Loucy (cell line): ENCODE measurements around the gene CHIT1.

Source experiments
- H2AFZ ChIP-seq: fragments of 200-600 bp; sonication (generic); 2 replicates; pipeline ENCODE4 v1.6.0; 2016; ENCODE audit warnings: antibody characterized with exemption, mild to moderate bottlenecking, low read length, moderate library complexity
- H3F3A ChIP-seq: fragments of 200-600 bp; 2 replicates; pipeline ENCODE4 v1.6.0; 2016; ENCODE audit warnings: antibody characterized with exemption, low read depth, mild to moderate bottlenecking
- H3K27me3 ChIP-seq: fragments of 200-600 bp; sonication (generic); 2 replicates; pipeline ENCODE4 v1.6.1; 2014; ENCODE audit warnings: low read length, mild to moderate bottlenecking; ENCODE audit not compliant: insufficient read depth, poor library complexity, severe bottlenecking
- H3K36me3 ChIP-seq: fragments of 200-600 bp; sonication (generic); 2 replicates; pipeline ENCODE4 v1.6.1; 2016; ENCODE audit warnings: low read length; ENCODE audit not compliant: insufficient read depth
- H3K4me1 ChIP-seq: fragments of 200-600 bp; sonication (generic); 2 replicates; pipeline ENCODE4 v1.5.1; 2014; ENCODE audit warnings: low read length, mild to moderate bottlenecking; ENCODE audit not compliant: insufficient read depth, poor library complexity, severe bottlenecking
- H3K4me2 ChIP-seq: fragments of 200-600 bp; sonication (generic); 2 replicates; pipeline ENCODE4 v1.6.0; 2014; ENCODE audit warnings: antibody characterized with exemption, low read length, low read depth, mild to moderate bottlenecking; ENCODE audit not compliant: poor library complexity, severe bottlenecking
- H3K4me3 ChIP-seq: fragments of 200-600 bp; sonication (generic); 2 replicates; pipeline ENCODE4 v1.5.1; 2014; ENCODE audit warnings: low read length, mild to moderate bottlenecking, mixed read lengths; ENCODE audit not compliant: poor library complexity, severe bottlenecking
- H3K79me2 ChIP-seq: fragments of 200-600 bp; sonication (generic); 2 replicates; pipeline ENCODE4 v1.6.1; 2014; ENCODE audit warnings: low read length; ENCODE audit not compliant: insufficient read depth
- H3K9ac ChIP-seq: fragments of 200-600 bp; sonication (generic); 2 replicates; pipeline ENCODE4 v1.6.0; 2014; ENCODE audit warnings: mild to moderate bottlenecking, low read depth, low read length, moderate library complexity; ENCODE audit not compliant: poor library complexity, severe bottlenecking
- H3K9me2 ChIP-seq: fragments of 200-600 bp; sonication (generic); replicated peaks from 2 replicates; pipeline ENCODE4 v1.6.1; 2016; ENCODE audit warnings: low read depth, low read length, mixed read lengths
- H3K9me3 ChIP-seq: fragments of 200-600 bp; sonication (generic); 2 replicates; pipeline ENCODE4 v1.6.1; 2014; ENCODE audit warnings: mild to moderate bottlenecking, antibody characterized with exemption, low read length, low read depth; ENCODE audit not compliant: insufficient read depth
- H4K20me1 ChIP-seq: fragments of 200-600 bp; sonication (generic); 2 replicates; pipeline ENCODE4 v1.6.0; 2014; ENCODE audit warnings: antibody characterized with exemption, low read length, mild to moderate bottlenecking; ENCODE audit not compliant: insufficient read depth, poor library complexity, severe bottlenecking
- EZH2phosphoT487 ChIP-seq: fragments of 200-600 bp; IDR thresholded peaks from 2 replicates; pipeline ENCODE4 v1.6.1; 2018; ENCODE audit warnings: antibody characterized with exemption, mild to moderate bottlenecking, moderate library complexity, borderline replicate concordance
- TF ChIP-seq, protein P1 (sequence below): fragments of 200-600 bp; sonication (generic); conservative IDR thresholded peaks from 2 replicates; pipeline ENCODE4 v1.5.1; 2014; ENCODE audit warnings: mild to moderate bottlenecking, antibody characterized with exemption, low read length

Gene CHIT1

DNA sequence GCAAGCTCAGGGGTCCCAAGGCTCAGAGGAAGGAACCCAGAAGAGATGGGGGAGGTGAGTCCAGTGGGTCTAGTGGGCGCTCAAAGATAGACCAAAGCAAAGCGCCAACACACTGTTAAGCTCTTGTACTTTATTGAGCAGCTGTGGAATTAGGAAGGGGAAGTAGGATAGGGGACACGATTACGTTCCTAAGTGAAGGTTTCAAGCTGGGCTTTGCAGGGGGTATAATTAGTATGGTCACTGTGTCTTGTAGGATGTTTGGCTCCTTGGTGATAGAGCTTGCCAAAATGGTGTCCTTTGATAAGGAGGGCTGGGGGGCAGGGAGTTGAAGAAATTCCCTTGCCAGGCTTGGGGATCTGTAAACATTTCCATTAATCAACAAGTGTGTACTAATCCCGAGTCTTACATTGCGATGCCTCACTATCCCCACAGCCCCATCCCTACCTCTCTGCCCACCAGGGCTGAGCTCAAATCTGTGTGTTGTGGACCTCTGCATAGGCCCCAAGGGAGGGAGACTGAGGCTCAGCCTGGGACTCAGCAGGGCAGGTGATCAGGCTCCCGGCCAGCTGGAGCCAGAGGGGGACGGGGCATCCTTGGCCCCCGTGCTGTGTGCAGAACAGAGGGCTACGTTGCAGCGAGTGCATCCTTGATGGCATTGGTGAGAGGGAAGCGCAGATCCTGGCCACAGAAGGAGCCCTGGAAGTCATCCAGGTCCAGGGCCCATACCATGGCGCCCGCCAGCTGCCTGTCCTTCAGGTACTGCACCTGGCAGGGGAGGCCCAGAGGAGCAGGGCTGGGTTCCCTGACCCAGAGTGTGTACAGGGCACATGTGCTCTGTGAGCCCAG is 50.4 kb downstream of the CHIT1 start:
- Histone ChIP-seq H3K27me3 (no peaks in the 10 kb centered on the region), H3K4me2 (no peak overlapping the region), H4K20me1 (no peaks in the 10 kb centered on the region), H3K79me2 (no peaks in the 10 kb centered on the region), H2AFZ (no peak overlapping the region), H3K4me1 (peaks cover 14% of the 10 kb centered on the region), H3K9ac (no peak overlapping the region), H3K4me3 (no peak overlapping the region), H3K9me2 (no peaks in the 10 kb centered on the region), H3K36me3 (no peaks in the 10 kb centered on the region), H3F3A (no peaks in the 10 kb centered on the region), H3K9me3 (no peaks in the 10 kb centered on the region)
- no peak for TF ChIP-seq EZH2phosphoT487
- TF ChIP-seq, protein P1, sequence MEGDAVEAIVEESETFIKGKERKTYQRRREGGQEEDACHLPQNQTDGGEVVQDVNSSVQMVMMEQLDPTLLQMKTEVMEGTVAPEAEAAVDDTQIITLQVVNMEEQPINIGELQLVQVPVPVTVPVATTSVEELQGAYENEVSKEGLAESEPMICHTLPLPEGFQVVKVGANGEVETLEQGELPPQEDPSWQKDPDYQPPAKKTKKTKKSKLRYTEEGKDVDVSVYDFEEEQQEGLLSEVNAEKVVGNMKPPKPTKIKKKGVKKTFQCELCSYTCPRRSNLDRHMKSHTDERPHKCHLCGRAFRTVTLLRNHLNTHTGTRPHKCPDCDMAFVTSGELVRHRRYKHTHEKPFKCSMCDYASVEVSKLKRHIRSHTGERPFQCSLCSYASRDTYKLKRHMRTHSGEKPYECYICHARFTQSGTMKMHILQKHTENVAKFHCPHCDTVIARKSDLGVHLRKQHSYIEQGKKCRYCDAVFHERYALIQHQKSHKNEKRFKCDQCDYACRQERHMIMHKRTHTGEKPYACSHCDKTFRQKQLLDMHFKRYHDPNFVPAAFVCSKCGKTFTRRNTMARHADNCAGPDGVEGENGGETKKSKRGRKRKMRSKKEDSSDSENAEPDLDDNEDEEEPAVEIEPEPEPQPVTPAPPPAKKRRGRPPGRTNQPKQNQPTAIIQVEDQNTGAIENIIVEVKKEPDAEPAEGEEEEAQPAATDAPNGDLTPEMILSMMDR: no peak

DNA sequence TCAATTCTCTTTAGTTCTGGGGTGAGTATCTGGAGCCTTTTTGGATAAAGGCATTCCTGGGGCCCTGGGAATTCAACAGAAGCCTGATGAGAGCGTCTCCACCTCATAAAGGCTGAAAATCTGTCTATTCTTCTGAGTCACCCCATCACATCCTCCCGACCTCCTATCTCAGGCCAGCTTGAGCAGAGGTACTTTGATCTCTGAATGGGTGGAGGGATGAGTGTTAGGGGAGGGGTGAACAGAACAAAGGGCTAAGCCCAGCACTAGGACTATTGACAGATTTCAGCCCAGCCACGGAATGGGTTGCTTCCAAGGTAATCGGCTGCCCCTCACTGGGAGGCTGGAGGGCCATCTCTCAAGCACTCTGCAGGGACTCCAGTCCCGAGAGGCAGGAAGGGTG is 51.4 kb downstream of the CHIT1 start:
- Histone ChIP-seq H3K4me1 (peaks cover 17% of the 10 kb centered on the region), H3K9ac (no peak overlapping the region), H2AFZ (no peak overlapping the region), H3K79me2 (no peaks in the 10 kb centered on the region), H4K20me1 (no peaks in the 10 kb centered on the region), H3K4me2 (no peak overlapping the region), H3K27me3 (no peaks in the 10 kb centered on the region), H3K4me3 (no peak overlapping the region), H3K36me3 (no peaks in the 10 kb centered on the region), H3K9me2 (no peaks in the 10 kb centered on the region), H3K9me3 (no peaks in the 10 kb centered on the region), H3F3A (no peaks in the 10 kb centered on the region)
- TF ChIP-seq EZH2phosphoT487: no peak
- TF ChIP-seq, protein P1: no peak

DNA sequence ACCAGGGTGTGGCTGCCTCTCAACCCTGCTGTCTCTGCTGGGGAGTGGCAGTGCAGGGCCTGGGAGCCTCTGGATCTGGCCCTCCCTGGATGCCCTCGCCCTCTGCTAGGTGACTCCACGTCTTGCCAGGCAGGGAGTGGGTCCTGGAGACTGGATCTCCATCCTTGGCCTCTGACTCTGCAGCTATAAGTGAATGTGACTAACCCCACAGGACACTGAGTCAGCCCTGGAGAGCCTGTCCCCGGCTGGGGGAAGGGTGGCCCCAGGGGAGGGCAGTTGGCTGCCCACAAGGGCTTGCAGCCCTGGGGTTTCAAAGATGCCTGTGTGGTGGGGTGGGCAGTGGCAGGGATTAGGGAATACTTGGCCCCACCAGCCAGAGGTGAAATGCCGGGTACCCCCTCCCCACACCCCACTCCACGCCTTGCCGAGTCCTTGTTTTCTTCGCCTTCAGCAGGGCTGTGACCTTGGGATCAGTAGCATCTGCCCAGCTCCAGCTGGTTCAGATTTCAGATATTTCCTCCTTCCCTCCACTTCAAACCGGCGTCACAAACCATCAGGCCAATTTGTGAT is 51.9 kb downstream of the CHIT1 start:
- no peaks in the 10 kb centered on the region for H3K36me3 ChIP-seq
- H3K9ac ChIP-seq: no peak overlapping the region

More for the DNA sequence above, 51.9 kb downstream of the CHIT1 start:
- Histone ChIP-seq H4K20me1 (no peaks in the 10 kb centered on the region), H3K4me2 (no peak overlapping the region), H3K4me3 (no peak overlapping the region), H3K4me1 (peaks cover 17% of the 10 kb centered on the region), H3K27me3 (no peaks in the 10 kb centered on the region), H3F3A (no peaks in the 10 kb centered on the region), H3K9me3 (no peaks in the 10 kb centered on the region), H2AFZ (no peak overlapping the region), H3K79me2 (no peaks in the 10 kb centered on the region), H3K9me2 (no peaks in the 10 kb centered on the region)
- no peak for TF ChIP-seq EZH2phosphoT487
- TF ChIP-seq, protein P1: no peak
